Fibroblast of lung (primary cell): ENCODE results near the gene GPR155.
"Not testable (repeated sequence)": the region's sequence is repeated elsewhere in the genome, so short reads cannot be mapped to it uniquely, and the experiment has no call there.

ENCODE experiments used
- CTCF ChIP-seq, 2 donors: IDR thresholded peaks in 1 of 2; conservative IDR thresholded peaks in 1 of 2; 1 replicate in 1 of 2; 2 replicates in 1 of 2; pipeline ENCODE4 v1.5.1; 2011 to 2012; ENCODE audit warnings: low read length in 2 of 2, control low read depth in 1 of 2, inconsistent platforms in 1 of 2, low read depth in 1 of 2, mild to moderate bottlenecking in 1 of 2
- EZH2 ChIP-seq: IDR thresholded peaks from 2 replicates; pipeline ENCODE4 v1.5.1; 2012; ENCODE audit warnings: low read length, control low read depth, mild to moderate bottlenecking; ENCODE audit errors: missing control alignments

GRCh38 chr2:174489520-174489919, 2.7 kb upstream of the GPR155 start:
- not testable (repeated sequence) for TF ChIP-seq EZH2; CTCF (conservative IDR thresholded peaks at IDR 0.05 in 1 of 2, IDR thresholded peaks at IDR 0.05 in 1 of 2; ENCODE audit: low read depth in 1 of 2, low read length in 2 of 2)
